GM18867 (cell line): Measurements from ENCODE around the gene IL16.
"Not testable (repeated sequence)": the region's sequence is repeated elsewhere in the genome, so short reads cannot be mapped to it uniquely, and the experiment has no call there.

Experiments used
- ATAC-seq: cut with Tn5 transposase; IDR thresholded peaks from one replicate; pipeline ENCODE4 v1.9.1; 2021; ENCODE audit warnings: mild to moderate bottlenecking, moderate library complexity; ENCODE audit not compliant: unreplicated experiment

The IL16 gene

DNA sequence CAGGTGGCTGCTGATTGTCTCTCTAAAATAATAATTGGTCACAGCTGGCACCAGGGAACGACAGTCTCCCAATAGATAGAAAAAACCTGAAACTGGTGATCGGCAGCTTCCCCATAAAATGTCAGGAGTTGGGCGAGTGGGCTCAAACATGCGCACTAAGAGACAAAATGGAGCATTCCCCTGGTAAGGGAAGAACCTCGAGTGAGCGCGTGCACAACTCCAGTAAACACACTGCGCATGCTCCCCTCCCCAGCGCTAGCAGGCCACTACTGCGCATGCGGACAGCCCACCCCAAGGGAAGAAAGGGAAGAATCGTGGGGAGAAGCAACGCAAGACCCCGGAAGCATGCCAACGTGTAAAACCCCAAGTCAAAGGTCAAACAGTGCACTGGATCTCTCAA is 134.9 kb downstream of the IL16 start:
- ATAC-seq: no peak

DNA sequence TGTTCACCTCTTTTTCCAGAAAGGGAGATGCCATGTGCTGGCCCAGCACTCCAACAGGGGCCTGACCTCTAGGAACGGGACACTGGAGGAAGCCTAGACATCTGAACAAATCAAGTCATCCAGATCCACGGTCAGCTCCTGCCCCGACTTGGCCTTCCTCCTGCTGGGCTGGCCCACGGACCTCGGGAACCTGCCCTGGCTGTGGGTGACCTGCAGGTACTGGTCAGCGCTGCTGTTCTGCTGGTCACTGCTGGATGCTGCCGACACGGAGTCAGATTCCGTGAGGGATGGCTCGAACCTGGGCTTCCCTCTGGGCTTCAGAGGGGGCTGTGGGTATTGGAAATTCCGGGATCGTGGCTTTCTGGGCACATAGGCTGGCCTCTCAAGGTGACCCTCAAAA is 135.6 kb downstream of the IL16 start:
- ATAC-seq: no peak

DNA sequence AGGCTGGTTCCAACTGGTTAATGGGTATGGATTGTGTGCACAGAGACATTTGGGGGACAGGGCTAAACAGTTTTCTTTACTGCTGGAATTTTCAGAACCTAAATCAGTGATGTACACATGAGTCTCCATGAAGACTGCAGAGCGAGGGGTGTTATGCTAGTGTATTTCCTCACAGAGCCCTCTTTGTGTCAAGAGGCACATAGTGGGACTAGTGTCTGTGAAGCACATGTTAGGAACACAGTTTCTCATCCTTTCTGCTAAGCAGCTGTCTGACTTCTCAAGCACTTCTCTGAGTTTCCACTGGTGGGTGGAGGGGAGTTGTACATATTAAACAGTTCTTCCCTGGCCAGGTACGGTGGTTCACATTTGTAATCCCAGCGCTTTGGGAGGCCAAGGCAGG is 136.7 kb downstream of the IL16 start:
- ATAC-seq: no peak

DNA sequence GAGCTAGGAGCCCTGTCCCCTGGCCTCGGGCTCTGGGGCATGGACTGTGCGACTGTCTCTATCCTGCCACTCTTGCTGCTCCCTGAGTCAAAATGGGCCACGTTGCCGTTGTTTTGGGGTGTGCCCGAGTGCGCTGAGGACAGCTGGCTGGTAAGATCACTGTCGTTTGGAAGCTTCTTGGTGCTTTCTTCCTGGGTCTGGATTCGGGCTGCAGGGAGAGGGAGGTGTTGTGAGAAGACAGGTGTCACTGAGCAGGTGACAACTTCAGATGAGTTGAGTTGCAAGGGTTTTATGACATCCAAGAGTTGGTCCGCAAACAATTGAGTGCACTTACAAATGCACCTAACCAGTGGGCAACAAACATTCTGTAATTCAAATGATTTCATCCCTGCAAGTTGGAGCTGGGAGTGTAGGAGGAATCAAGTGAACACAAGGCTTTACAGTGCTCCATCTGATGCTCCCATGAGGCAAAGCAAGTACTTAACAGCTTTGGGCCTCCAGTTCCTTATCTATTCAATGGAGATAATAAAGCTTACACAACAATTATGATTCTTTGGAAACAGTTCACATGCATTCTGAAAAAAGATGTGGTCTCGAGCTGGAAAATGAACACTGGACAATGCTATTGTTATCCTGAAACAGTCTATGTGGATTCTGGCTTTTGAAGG is 138.2 kb downstream of the IL16 start:
- ATAC-seq: no peak

DNA sequence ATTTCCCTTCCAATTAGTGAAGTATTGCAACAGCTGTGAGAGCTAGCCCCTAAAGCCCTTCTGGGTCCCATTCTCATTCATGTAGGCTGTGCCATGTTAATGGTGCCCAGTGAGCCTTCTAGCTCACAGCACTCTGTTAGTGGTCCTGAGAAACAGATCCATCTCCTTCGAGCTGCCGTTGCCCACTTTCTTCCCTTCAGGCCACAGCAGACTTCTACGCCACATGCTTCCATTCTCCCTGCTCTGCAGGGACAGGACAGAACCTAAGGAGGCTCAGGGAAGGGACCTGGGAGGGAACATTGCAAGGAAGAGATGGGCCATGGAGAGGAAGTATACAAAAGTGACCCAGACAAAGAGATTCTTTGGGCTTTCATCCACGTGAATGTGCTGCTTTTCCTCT is 139.0 kb downstream of the IL16 start:
- ATAC-seq: no peak

DNA sequence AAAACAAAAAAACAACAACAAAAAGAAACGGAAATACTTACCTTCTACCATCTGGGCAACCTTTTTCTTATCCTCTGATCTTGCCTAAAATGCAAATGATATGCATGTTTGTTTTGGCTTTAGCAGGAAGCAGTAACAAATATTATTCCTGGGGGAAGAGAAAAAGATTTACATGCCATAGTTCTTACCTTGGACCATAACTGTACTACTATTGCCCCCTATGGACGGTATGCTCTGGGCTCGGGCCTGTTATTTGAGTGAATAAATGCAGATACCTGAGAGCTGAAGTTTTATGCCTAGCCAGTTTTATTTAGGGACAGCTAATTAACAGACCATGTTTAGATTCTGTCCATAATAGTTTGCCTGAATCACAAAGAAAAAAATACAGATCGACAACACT is 139.9 kb downstream of the IL16 start:
- ATAC-seq: no peak

DNA sequence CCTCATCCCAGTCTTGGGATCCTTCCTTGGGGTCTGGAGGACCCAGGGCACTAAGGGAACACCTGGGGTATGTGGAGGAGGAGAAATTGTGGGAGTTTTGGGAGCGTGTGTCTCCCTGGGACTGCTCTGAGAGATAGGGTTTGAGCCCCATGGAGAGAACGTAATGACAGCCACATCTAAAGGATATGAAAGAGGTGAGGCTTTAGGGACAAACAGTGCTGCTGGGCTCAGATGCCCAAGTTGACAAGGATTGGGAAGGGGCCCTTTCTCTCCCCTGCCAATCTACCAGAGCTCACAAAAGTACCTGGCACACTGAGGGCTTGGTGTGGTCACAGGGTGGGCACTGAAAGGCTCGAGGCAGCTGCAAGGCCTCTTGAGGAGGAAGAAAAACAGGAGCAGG is 140.6 kb downstream of the IL16 start:
- ATAC-seq: no peak

DNA sequence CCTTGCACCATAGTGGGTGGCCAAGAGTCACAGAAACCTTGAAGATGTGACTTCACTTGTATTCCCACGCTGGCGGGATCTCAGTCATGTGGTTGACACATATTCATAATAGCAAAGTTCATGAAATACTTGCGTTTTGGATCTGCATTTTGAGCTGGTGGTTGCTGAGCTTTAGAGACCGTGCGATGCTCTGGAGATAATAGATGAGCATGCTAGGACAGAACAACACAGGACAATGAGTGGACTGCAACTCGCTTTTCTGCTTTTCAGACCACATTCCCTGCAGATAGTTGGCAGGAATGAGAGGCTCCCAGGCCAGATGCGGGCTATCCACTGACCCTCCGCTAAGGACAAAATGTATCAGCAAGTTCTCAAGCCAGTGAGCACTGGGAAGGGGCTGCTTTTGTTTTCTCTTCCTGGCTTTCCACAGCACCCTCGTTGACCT is 141.1 kb downstream of the IL16 start:
- ATAC-seq: no peak

DNA sequence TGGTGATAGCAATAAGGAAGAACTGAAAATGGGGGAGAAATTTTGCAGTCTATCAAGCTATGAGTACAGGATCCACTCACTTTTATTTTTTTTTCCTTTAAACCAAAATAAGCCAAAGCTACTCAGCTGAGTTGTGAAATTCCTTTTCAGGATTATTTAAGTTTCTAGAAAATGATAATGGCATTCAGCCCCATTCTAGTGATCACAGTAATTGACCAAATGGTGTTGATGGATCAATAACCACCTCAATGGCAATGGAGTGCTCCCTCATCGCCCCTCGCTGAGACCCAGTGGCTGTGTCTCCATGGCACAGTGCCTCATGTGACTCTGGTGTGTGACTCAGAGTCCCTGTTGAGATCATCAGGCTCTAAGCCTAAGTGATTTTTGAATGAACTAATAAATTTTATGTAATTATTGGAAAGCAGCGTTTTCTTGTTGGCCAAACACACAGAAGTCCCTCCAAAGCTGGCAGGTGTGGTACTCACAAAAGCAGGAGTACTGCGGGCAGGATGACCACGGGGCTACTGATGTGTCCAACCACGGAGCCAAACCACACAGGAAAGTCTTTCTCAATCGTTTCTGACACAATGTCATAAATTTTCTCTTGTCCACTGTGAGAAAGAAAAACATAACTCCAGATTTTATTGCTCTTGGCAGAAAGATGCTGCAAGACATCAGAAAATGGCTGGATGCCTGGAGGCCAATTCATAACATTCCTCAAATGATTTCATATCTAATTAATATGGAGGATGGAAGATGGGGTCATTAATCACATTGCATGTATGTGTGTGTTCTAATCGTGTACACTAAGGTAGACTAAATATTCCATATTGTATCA is 141.7 kb downstream of the IL16 start:
- ATAC-seq: no peak

DNA sequence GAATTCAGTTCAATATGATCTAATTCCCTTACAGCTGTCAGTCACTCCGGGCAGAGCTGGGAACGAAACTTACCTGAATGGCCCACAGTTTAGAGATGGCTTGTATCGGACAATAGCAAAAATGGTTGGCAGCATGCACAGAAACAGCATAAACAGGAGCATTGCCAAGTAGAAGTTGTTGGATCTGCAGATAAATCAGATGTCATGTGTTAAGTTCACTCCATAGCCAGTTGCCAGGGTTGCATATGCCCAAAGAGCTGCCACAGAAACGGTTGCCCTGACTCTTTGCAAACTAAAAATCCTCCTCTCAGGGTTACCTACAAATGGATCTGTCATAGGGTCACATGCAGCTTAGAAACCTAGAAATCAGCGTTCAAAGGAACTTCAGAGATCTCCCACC is 142.6 kb downstream of the IL16 start:
- ATAC-seq: no peak

DNA sequence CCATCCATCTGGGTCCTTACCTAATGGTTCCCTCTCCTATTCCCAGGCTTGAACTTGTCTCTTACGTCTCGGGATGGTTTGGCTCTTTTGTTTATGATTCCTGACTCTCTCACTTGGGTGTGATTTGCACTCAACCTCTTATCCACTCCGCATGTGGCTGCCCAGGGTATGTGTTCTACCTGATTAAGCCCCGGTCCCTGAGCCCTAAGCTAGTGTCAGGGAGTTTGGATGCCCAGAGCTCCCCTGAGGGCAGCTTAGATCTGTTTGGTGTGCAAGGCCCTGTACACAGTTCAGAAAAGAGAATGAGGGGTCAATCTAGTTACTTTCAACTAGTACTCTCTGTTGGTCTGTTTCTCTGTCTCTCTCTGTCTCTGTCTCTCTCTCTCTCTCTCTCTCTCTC is 143.2 kb downstream of the IL16 start:
- ATAC-seq: no peak

DNA sequence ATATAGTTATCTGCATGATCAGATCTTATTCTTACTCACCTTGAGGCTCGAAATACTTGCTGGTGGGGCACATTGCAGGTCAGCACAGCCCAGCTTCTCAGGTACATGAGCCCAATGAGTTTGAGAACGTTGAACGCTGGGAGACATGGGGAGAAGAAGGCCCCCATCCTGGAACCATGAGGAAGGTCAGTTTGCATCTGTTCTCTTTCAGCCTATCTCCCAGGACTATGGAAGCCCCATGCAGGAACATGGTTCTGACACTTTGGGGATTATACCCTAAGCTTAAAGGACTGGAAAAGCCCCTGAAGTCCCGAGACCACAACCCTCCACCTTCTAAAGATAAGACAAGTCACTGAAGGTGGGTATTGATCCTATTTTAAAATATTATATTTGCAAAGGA is 144.7 kb downstream of the IL16 start:
- no peak for ATAC-seq

DNA sequence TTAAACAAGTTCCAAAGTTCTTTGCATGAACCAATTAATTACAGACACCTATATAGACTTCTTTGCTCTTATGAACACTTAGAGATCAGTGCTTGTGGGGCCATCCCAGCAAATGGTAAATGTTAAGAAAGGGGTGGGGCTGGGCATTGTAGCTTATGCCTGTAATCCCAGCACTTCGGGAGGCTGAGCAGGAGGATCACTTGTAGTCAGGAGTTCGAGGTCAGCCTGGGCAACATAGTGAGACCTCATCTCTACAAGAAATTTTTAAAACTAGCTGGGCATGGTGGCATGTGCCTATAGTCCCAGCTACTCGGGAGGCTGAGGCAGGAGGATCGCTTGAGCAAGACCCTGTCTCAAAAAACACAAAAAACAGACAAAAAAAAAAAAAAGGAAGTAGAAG is 146.7 kb downstream of the IL16 start:
- no peak for ATAC-seq

DNA sequence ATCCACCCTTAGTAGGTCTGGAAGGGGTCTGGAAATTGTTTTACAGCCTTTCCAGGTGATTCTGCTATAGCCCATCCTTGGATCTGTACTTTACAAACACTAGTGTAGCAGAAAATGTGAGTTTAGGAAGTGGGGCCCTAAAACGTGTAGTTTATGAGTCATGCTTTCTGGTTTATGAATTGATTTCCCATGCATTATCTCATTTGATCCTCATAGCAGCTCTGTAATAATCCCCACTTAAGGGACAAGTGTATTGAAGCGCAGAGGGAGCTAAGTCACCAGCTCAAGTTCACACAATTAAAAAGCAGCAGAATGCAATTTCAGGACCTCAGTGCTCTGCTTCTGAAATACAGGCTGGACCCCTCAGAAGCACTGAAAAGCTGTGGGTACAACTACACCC is 149.9 kb downstream of the IL16 start:
- no peak for ATAC-seq

DNA sequence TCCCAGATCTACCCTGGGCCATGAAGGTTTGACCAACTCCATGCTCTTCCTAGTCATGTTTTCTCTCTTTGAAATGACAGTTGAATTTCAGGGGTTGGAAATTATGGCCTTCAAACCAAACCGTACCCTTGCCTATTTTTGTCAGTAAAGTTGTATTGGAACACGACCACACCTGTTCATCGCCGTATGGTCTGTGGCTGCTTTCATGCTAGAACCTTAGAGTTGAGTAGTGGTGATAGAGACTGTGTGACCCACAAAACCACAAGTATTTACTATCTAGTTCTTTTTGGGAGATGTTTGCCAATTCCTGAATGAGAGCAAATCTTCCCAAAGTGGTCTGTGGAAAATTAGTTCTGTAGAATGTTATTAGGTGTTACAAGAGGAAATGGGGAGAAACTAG is 151.2 kb downstream of the IL16 start:
- no peak for ATAC-seq

DNA sequence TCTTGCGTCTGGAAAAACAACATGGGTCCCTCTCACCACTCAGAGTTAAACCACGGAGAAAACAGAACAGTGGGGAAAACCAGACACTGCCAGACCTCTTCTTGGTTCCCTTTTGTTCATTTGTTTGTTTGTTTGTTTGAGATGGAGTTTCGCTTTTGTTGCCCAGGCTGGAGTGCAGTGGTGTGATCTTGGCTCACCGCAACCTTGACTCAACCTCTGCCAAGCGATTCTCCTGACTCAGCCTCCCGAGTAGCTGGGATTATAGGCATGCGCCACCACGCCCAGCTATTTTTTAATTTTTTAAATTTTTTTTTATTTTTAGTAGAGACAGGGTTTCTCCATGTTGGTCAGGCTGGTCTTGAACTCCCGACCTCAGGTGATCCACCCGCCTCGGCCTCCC is 152.0 kb downstream of the IL16 start:
- not testable (repeated sequence) for ATAC-seq

DNA sequence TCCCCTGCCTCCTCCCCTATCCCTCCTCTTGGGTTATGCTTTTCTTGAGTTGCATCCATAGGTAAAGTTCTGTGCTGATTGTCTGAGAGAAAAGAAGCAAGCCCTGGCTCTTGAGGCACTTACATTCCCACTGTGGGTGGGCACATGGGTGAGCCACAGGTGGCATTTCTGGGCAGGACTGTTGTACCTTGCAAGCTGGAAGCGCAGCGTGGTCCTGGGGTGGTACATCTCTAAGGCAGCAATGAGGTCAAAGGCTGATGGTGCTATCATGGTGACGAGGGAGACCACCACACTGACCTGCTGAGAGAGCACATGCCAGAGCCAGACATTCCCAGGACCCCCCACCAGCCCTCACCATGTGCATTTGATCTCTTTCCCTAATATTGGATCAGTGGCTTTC is 152.6 kb downstream of the IL16 start:
- ATAC-seq: no peak

DNA sequence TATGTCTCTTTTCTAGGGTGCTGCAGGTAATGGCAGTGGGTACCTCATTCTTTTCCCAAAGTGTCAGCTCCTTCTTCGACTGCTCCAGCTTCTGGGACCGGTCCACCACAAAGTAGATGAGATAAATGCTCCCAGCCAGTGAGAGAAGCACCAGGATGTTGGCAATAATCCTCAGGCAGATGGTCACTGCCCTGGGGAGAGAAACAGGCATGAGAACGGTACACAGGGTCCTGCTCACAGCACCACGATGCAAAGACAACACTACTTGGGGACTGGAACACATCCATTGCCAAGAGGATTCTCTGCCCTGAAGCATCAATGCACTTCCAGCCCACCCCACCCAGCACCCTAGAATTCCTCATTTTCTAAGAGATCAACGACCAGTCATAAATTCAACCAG is 155.0 kb downstream of the IL16 start:
- ATAC-seq: no peak

DNA sequence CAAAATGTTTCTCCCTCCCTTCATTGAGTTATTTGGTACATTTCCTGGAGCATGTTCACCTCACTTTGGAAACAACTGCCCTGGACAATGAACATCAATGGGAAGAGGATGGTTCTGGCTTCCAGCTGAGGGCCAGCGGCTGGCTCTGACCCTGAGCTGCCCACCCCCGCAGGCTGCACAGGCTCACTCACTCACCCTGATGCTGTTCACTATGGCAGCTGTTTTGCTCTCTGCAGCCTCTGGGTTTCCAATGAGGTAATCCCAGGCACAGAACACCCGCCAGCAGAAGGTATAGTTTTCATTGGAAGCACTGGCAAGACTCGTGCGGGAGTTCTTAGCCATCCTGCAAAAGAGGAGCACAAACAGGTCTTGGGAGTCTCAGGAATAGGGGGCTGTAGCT is 159.6 kb downstream of the IL16 start:
- ATAC-seq: no peak

DNA sequence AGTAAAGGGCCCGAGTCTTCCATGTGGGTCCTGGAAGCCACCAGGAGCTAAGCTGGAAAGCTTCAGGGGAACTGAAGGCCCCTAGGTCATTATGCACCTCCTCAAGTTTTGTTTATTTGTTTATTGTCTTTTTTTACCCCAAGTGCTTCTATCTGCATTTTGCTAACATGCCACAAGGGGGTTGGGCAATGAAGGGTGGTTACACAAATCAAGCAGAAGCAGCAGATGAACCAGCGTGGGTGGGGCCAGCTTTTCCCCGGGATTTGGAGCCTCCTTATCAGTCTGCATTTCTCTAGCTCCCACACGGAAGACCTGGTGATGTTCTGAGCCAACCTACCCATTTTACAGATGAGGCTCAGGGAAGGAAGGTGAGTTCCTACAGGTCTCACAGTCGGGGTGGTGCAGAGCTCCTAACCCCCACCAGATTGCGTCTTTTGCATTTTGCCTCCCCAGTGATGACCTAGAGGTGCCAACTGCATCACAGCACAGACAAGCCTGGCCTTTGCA is 160.6 kb downstream of the IL16 start:
- no peak for ATAC-seq

DNA sequence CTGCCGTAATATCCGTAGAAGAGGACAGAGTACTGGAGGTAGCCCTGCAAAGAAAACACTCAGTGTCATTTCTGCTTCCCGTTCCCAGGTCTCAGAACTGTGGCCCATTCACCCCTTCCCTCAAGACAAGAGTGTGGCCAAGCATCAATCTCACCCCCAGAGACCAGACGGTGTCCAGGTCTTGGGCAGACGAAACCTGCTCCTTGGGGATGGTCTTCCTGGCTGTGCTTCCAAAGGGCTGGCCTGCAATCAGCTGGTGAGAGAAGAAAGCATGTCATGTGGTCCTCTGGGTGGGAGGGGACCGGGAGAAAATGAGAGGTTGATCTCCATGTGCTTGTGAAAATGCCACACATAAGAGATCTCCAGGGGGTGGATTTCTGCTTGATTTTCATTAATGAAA is 161.6 kb downstream of the IL16 start:
- ATAC-seq: no peak

DNA sequence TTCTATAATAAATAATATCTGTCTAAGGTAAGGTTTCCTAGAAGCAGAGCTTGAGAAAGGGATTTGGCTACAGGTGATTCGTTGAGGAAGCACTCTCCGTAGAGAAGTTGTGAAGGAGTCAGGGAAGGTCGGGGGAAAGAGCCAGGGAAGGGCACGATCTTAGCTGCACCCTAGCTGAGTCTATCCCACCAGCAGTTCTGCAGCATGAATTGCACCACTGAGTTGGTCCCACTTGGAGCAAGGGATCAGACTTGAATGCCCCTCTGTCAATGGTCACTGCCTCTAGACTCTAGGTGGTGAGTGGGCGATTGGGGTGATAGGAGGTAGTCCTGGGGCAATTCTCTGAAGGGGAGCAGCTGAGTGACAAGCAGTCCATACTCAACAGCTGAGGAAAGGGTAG is 163.8 kb downstream of the IL16 start:
- no peak for ATAC-seq
